Stimulated activated CD4-positive, alpha-beta T cell treated with anti-CD3 and anti-CD28 coated beads, Interleukin-4, amount 100 ng/mL, for 48 hours (primary cell): ENCODE results near the gene MAST3.

Experiments
- DNase-seq, 2 donors: peaks; one replicate each; pipeline ENCODE4 v3.0.0-alpha.2; 2020; ENCODE audit warnings: low read depth in 2 of 2

The MAST3 gene

DNA sequence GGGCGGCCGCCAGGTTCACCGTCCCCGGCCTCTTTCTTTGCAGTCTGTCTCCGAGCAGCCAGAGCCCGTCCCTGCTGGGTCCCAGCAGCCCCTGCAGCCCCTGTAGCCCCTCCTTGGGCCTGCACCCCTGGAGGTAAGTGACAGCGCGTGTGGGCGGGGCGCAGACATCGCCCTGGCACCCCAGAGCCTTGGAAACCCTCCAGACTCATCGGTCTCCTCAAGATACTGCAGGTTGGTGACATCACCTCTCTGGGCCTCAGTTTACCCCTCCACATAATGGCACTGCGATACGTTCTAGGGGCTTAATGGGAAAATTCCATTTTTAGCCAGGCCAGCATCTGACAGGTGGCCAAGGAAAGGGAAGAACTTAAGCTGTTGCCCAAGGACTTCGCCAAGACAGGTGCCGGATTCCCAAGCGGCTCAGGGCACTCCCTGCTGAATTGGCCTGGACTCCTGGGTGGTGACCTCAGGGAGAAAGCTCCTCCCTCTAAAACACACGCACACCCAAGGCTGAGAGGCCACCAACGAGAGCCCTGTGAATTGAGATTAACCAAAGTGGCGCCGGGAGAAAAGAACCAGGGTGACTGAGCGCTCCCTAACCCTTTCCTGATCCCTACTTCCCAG is 13.1 kb downstream of the MAST3 start:
- no peak for DNase-seq

DNA sequence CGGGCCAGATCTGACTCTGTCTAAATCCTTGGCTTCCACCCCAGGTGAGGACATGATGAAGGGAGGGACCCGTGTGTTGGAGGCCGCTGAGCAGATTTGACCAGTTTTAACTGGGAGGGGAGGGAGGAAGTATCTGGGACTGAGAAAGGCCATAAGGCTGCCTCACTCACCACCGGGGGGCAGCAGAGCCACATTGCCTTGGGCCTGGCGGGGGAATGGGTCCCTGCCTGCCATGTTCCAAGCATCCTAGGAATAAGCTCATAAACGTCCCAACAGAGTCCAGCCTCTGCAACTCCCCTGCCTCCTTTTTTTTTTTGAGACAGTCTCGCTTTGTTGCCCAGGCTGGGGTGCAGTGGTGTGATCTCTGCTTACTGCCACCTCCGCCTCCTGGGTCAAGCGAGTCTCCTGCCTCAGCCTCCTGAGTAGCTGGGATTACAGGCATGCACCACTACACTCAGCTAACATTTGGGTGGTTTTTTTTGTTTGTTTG is 15.5 kb downstream of the MAST3 start:
- peak; percentile 72 to 78 for DNase-seq

DNA sequence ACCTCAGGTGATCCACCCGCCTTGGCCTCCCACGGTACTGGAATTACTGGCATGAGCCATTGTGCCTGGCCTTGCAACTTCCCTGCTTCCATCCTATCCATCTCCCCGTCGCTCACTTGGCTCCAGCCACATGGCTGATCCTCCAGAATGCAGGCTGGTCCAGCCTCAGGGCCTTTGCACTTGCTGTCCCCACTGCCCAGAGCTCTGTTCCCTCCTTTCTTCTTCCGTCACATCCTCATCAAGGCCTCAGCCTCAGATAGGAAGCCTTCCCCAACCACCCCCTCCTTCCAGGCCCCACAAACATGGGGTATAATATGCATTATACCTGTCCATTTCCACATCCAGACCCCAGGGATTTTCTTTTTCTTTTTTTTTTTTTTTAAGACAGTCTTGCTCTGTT is 16.2 kb downstream of the MAST3 start:
- no peak for DNase-seq

DNA sequence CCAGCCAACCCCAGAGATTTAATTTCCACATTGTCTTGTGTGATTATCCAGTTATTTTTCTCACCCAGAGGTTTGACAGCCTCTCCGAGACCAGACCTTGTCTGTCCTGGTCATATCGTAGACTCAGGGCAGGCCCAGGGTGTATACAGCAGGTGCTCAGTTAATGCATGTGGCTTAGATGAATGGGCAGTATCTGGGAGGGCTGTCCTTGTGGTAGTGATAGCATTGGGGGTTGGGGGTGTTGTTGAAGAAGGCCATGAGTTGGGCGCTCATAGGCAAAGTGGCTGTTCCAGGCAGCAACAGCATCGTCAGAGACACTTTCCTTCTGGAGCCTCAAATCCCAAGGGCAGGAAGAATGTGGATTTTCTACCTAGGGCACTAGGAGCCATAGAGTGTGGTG is 16.9 kb downstream of the MAST3 start:
- DNase-seq: no peak

DNA sequence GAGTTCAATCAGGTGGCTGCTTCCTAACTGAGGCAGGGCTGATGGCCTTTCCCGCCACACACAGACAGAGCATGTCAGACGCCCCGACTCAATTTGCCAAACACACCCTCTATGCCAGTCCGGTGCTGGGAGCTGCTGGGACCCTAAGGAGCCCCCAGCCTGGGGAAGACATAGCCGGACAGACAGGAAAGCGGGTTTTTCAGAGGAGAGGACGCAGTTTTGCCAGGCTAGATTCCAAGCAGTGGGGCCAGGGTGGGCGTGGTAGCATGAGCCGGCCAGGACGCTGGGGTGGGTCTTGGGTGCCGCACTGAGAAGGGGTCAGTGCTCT is 19.8 kb downstream of the MAST3 start:
- DNase-seq: no peak

DNA sequence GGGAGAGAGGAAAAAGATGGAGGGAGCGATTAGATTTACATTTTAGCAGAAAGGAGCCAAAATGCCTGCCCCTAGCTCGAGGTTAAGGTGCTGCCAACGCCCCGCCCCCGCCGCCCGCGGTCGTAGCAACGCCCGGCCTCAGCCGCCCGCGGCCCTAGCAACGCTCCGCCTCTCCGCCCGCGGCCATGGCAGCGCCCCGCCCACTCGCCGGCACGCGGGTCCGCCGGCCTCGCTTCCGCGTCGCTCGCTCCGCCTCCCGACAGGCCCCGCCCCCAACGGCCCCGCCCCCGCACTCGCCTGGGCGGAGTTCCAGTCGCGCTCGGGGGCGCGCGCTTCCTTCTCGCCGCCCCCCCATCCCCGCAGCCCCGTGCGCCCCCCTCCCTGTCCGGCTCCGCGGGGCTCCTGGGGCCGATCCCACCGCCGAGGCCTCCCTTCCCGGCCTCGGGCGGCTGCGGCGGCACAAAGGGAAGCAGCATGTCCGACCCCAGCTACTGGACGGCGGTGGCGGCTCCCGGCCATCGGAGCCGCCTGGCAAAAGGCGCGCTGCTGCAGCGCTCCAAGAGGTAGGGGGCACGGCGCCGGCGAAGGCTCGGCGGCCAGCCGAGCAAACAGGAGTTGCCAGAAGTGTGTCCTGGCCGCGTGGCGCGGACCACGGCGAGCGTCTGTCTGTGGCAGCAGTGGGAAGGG is 20.3 kb downstream of the MAST3 start:
- DNase-seq: peak; percentile 93 to 94

DNA sequence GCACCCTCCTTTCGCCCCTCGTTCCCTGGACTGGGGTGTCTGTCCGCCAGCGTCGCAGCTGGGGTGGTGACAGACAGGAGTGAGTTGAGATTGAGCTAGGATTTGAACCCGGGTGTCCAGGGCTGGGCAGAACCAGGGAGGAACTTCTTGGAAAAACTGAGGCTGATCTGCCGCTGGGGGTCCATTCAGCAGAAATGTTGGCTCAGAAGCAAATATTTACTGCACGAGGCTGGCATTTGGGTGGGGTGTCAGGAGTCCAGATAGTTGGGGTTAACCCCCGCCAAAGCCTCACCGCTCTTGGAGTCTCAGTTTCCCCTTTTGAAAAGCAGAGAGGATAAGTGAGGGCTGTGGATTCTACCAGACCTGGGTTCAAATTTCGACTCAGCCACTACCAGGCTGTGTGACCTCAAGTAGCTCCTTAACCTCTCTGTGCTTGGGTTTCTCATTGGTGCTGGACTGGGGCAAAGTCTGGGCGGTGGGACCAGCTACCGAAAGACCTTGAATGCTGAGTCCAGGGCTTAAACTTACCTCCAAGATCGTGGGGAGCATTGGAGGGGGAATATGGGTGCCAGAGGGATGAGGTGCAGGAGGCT is 20.9 kb downstream of the MAST3 start:
- DNase-seq: no peak

DNA sequence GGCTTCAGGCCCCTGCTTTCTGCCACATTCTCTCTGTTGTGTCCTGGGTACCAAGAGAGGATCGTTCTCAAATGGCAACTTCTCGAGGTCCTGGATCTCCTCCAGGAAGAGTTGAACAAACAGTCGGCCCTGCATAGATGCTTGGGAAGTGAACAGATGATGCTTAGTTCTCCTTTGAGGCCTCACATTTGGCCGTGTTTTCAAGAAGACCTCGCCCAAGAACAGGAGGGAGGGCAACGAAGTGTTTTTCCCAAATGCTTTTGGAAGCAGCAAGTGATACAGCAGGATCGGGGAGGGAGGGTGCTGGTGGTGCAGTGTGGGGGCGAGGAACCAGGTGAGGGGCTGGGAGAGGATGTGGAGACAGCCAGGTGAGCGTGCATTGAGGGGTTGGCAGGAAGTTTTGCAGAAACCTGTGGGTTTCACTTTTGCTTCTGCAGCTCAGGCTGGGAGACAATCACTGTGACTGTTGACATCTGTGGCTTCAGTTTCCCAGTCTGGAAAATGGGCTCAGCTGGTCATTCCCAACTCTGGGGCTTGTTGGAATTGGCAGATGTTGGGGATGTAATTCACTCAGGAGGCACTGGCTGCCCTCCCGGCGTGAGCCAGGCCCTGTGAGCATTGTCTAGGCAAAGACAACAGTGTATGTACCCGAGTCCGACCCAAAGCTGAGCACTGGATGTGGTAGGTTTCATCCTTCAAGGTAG is 21.6 kb downstream of the MAST3 start:
- DNase-seq: no peak

DNA sequence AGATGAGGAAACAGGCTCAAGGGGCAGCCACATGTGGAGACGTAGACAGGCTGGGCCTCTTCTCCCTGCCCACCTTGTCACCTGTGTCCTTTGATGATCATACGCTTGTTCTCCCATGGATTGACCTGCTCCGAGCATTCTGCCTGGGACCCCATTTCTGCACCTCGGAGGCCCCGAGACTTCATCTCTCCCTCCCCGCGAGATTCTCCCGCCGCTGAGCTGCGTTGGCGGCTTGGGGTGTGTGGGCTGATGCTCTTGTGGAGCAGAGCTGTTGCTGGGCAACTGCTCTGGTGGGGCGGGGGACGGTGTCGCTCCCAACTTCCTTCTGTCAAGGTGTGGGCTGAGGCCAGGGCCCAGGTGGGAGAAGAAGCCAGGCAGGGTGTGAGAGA is 22.1 kb downstream of the MAST3 start:
- peak in 1 of 2 donors; percentile 37 for DNase-seq

DNA sequence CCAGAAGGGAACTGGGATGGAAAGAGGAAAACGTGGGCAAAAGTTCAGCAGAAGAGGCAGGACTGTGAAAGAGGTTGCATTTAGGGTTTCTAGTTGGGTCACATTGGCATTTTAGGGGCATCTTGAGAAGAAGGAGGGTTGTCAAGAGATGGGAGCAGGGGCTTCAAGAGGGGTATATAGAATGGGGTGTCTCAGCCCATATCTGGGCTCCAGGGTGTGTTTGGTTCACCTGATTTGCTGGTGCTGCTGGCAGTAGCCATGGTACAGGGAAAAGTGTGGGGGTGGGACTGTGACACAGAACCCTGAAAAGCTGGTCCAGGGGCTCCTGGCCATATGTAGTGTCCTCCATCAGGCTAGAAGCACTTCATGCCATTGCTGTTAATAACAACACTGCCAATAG is 22.5 kb downstream of the MAST3 start:
- DNase-seq: no peak

DNA sequence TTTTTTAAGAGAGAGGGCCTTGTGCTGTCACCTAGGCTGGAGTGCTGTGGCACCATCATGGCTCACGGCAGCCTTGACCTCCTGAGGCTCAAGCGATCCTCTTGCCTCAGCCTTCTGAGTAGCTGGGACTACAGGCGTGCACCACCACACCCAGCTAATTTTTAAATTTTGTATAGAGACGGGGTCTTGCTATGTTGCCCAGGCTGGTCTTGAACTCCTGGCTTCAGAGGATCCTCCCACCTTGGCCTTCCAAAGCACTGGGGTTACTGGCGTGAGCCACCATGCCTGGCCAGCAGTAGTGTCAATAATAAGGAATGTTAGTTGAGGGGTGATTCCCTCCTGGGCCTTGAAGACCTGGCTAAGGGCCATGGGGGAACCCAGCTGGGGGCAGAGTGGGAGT is 23.6 kb downstream of the MAST3 start:
- DNase-seq: no peak

DNA sequence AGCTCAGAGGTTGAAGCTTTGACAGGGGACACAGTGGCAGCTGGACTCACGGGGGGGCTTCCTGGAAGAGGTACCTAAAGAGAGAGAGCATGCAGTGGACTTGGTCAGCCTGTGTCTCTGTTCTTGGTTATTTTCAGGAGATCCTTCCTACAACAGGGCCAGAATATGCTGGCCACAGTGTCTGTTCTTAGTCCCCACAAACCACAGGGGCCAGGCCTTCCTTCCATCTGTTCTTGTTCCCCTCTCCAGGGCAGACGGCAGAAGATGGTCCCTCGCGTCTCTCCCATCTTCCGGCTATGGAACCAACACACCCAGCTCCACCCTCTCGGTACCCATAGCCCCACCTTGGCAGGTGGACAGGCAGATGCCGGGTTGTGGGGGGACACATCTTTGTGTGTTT is 24.8 kb downstream of the MAST3 start:
- DNase-seq: no peak

DNA sequence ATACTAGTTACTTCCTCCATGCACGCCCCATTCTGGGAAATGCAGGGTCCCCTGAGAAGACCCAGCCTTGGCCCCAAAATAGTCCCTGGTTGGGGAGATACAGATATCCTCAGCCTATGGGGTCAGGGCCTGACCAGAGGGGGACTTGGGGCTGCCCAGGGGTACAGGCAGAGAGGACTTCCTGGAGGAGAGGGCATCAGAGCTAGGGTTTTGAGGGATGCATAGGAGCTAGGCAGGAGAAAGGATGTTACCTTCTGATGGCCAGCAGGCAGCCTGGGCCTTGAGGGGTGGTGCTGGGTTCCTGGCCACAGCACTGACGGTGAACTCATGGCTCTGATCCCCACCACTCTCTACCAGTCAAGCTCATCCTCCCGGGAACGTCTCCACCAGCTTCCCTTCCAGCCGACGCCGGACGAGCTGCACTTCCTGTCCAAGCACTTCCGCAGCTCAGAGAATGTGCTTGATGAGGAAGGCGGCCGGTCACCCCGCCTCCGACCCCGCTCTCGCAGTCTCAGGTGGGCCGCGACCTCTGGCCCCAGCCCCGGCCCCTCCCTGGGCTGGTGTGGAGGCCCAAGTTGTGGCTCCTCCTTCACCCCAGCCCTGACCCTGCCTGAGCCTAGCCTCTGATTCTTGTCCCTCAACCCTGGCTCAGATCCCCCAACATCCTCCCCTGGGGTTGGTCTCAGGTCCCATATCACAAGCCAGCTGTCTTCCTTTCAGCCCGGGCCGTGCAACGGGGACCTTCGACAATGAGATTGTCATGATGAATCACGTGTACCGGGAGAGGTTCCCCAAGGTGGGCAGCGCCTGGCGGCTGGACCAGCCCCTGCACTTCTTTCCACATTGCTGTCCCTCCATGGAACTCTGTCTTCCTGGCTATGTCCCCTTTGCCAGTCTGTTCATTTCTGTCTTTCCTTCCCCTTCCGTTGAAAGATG is 25.6 kb downstream of the MAST3 start:
- no peak for DNase-seq

DNA sequence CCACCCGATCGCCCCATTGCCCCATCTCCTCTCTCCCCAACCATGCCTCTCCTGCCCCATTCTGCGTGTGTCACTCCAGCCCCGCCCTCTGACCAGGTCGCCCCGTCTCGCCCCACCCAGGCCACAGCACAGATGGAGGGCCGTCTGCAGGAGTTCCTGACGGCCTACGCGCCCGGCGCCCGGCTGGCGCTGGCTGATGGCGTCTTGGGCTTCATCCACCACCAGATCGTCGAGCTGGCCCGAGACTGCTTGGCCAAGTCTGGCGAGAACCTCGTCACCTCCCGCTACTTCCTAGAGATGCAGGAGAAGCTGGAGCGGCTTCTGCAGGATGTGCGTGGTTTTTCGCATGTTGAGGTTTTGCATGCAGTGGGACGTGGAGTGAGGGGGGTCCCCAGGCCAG is 26.2 kb downstream of the MAST3 start:
- DNase-seq: no peak

DNA sequence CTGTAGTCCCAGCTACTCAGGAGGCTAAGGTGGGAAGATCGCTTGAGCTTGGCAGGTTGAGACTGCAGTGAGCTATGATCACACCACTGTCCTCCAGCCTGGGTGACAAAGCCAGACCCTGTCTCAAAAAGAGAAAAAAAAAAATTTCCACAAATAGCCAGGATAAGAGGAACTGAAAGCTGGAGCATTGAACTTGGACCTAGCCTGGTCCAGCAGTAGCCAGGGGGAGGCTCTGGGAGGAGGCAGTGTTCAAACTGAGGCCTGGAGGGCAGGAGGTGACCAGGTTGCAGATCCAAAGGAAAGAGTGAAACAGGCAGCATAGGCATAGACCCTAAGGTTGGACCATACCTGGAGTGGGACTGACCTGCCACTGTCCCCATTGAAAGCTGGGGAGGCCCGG is 28.5 kb downstream of the MAST3 start:
- no peak for DNase-seq

DNA sequence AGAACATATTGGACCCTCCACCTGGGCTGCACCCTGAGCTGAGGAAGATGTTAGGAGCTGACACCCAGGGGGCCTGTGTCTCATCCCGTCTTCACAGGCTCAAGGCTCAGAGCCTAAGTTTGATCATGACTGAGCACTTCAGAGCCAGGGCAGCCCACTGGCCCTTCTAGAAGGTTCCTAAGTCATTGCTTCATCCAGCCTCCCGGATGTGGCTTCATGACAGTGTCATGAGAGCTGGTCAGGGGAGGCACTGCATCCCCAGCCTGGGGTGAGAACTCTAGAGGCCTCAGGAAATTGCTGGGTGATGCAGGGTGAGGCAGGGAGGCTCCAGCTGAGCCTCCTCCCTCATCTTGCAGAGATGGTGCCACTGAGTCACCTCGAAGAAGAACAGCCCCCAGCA is 30.5 kb downstream of the MAST3 start:
- DNase-seq: no peak

DNA sequence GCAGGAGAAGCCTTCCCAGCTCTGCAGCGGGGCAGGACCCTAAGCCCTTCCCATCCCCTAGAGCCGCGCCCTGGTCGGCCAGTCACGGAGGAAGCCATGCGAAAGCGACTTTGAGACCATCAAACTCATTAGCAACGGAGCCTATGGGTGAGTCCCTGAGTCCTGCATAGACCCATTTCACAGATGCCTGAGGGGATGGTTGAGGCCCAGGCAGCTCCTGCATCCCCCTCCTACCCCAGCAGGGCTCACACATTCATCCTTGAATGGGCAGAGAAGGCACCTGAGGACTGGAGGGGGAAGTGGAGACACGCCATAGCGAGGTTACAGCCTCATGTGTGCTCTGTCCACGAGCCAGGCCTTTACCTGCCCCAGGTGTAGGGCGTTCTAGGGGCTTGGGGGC is 31.2 kb downstream of the MAST3 start:
- DNase-seq: no peak

DNA sequence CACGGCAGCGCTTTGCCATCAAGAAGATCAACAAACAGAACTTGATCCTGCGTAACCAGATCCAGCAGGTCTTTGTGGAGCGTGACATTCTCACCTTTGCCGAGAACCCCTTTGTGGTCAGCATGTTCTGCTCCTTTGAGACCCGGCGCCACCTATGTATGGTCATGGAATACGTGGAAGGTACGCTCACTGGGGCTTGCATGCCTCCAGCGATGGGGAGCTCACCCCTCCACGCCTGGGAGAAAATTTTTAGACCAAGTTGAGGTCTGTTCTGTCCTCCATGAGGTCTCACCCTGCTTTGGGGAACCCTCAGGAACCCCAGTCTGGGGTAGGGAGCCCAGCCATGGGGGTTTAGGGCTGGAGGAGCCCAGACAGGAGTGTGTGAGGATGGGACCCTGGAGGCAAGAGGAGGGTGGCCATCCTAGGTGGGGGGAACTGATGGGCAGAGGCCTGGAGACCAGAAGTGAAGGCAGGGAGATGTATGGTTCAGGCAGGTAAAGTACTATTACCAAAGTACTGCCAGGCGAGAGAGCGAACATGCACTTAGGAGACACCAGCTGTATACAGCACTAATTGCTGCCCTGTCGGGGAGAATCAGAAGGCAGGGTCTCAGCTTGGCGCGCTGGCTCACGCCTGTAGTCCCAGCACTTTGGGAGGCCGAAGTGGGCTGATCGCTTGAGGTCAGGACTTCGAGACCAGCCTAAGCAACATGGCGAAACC is 33.1 kb downstream of the MAST3 start:
- no peak for DNase-seq

DNA sequence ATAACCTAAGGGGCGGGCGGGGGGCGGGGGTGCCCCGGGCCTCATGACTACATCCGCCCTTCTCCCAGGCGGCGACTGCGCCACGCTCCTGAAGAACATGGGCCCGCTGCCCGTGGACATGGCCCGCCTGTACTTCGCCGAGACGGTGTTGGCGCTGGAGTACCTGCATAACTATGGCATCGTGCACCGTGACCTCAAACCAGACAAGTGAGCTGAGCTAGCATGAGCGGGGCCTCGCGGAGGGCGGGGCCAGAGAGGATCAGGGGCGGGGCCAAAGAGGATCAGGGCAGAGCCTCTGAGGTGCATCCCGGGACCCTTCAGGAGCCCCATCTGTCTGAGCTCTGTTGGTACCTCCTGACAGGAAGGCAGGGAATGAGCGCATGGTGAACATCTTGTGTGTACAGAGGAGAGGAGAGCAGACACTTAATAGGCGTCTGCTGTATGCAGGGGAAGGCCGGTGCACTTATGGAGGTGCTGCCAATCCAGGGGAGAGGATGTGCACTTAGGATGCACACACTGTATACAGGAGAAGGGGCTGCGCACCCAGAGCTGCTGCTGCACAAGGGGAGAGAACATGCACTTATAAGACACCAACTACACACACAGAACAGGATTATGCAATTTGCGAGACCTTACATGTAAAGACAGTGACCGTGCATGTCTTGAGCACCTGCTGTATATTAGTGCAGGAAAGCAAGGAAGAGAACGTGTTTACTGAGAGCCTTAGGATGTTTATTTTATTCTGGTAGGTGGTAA is 34.4 kb downstream of the MAST3 start:
- no peak for DNase-seq
